Common myeloid progenitor, CD34-positive (primary cell): ENCODE measurements around the gene NXF1. TPM values are rescaled to one million over a fixed set of nuclear protein-coding genes. Genes with fewer than 3 reads are reported as not detected.

Source experiments
- CTCF ChIA-PET: fragments of 350-600 bp; sonication (Branson Sonifier 250); formaldehyde crosslinking; loops from one replicate; lab custom pipeline; 2021; ENCODE audit warnings: antibody characterized with exemption; lab: Charles Lee
- POLR2A ChIA-PET: fragments of 350-600 bp; sonication (Branson Sonifier 250); formaldehyde crosslinking; loops from one replicate; lab custom pipeline; 2021; ENCODE audit warnings: antibody characterized with exemption; lab: Charles Lee
- DNase-seq, 3 donors: peaks; one replicate each; pipeline versions ENCODE4 v3.0.0 to v3.0.0-alpha.2; 2013
- H3K27ac ChIP-seq, 2 experiments: 1 replicate in 1 of 2; 2 replicates in 1 of 2; pipeline ENCODE4 v1.7.0; 2013; ENCODE audit warnings: inconsistent platforms in 2 of 2, low read length in 2 of 2, mild to moderate bottlenecking in 2 of 2, low read depth in 1 of 2, moderate library complexity in 1 of 2; ENCODE audit not compliant: severe bottlenecking in 2 of 2, insufficient read depth in 1 of 2, poor library complexity in 1 of 2
- H3K27me3 ChIP-seq, 5 experiments: replicated peaks in 2 of 5; 1 replicate in 3 of 5; 2 replicates in 2 of 5; pipeline versions ENCODE4 v1.6.1 to v1.7.0; 2013; ENCODE audit warnings: low read length in 4 of 5, mild to moderate bottlenecking in 2 of 5, moderate library complexity in 2 of 5, inconsistent platforms in 1 of 5; ENCODE audit not compliant: insufficient read depth in 5 of 5, control insufficient read depth in 4 of 5
- H3K36me3 ChIP-seq, 4 experiments: 1 replicate in 2 of 4; 2 replicates in 2 of 4; pipeline versions ENCODE4 v1.6.1 to v1.7.0; 2013; ENCODE audit warnings: low read length in 3 of 4, control low read depth in 1 of 4, mild to moderate bottlenecking in 1 of 4; ENCODE audit not compliant: control insufficient read depth in 4 of 4, insufficient read depth in 4 of 4
- H3K4me1 ChIP-seq, 4 experiments: 1 replicate in 3 of 4; 2 replicates in 1 of 4; pipeline versions ENCODE4 v1.6.1 to v1.7.1; 2013; ENCODE audit warnings: low read length in 3 of 4, mild to moderate bottlenecking in 3 of 4, control low read depth in 1 of 4, inconsistent platforms in 1 of 4, moderate library complexity in 1 of 4; ENCODE audit not compliant: control insufficient read depth in 4 of 4, insufficient read depth in 4 of 4; ENCODE audit errors: control extremely low read depth in 1 of 4
- H3K4me3 ChIP-seq, 7 experiments: 1 replicate in 4 of 7; 2 replicates in 3 of 7; pipeline versions ENCODE4 v1.5.1 to v1.7.0; 2013; ENCODE audit warnings: mild to moderate bottlenecking in 7 of 7, low read length in 6 of 7, moderate library complexity in 6 of 7, inconsistent platforms in 2 of 7, low read depth in 2 of 7, control low read depth in 1 of 7; ENCODE audit not compliant: insufficient read depth in 4 of 7, control insufficient read depth in 1 of 7; ENCODE audit errors: extremely low read depth in 1 of 7
- H3K9me3 ChIP-seq, 5 experiments: 1 replicate in 4 of 5; 2 replicates in 1 of 5; pipeline versions ENCODE4 v1.6.1 to v1.7.1; 2013; ENCODE audit warnings: low read length in 4 of 5, mild to moderate bottlenecking in 2 of 5, inconsistent platforms in 1 of 5, low read depth in 1 of 5, moderate library complexity in 1 of 5; ENCODE audit not compliant: control insufficient read depth in 4 of 5, insufficient read depth in 2 of 5; ENCODE audit errors: control extremely low read depth in 1 of 5
- WGBS: methylation state at CpG from one replicate; pipeline ENCODE4 v1.1.5; 2013; ENCODE audit not compliant: insufficient coverage; 5-methylcytosine and 5-hydroxymethylcytosine counted together
- polyA plus RNA-seq: library from polyadenylated mRNA; unstranded; fragments of 120-200 nt; gene quantifications from one replicate; pipeline ENCODE4 v1.2.1, GENCODE V29; 2013

The NXF1 gene
- 121 TPM for polyA plus RNA-seq

GRCh38 chr11:62805076-62805892, at the start of gene NXF1:
Gene NXF1 (minus strand): TSS chr11:62805440. CDS start chr11:62805356, 84 bp downstream.
- peak; percentile 93 to 97 (median 96) for DNase-seq
- Histone ChIP-seq H3K4me1 (peaks cover 11 to 45% (median 24%) of the 10 kb centered on the region in 4 experiments), H3K27ac (peak within 1 kb of the TSS; percentile 79 to 91), H3K9me3 (no peaks in the 10 kb centered on the region), H3K27me3 (no peaks in the 10 kb centered on the region), H3K36me3 (peaks cover 15 to 35% (median 27%) of the 10 kb centered on the region in 4 experiments), H3K4me3 (peak within 1 kb of the TSS; percentile 82 to 99 (median 93))
- ChIA-PET CTCF (interaction anchor here (0.7 to 2.6 kb wide), 7 partner anchors 9 to 56 kb away, joined by 3 to 15 read pairs (median 6); partner anchors contain the start of gene TMEM223), POLR2A (interaction anchor here (0.6 to 3.5 kb wide), 16 partner anchors 8 to 133 kb away, joined by 3 to 18 read pairs (median 7); partner anchors contain the start of genes HNRNPUL2, LBHD1, STX5 and TMEM179B)
- 0% methylated on average over 75 of the region's 77 CpGs for WGBS

- POLR2A ChIA-PET, result interaction anchor here (0.5 to 9.1 kb wide), 8 partner anchors 8 to 109 kb away, joined by 3 to 121 read pairs (median 3); partner anchors contain the start of genes POLR2G, SLC3A2, STX5 and WDR74
These were observed 49.0 kb upstream of the NXF1 start for GRCh38 chr11:62854013-62854824.

GRCh38 chr11:62853279-62853965, 48.2 kb upstream of the NXF1 start:
- ChIA-PET POLR2A (interaction anchor here (1.0 to 9.1 kb wide), 3 partner anchors 12 to 46 kb away, joined by 3 to 121 read pairs (median 5); partner anchors contain the start of genes SLC3A2 and WDR74), CTCF (interaction anchor here (0.9 to 2.2 kb wide), 6 partner anchors 9 to 31 kb away, joined by 3 to 7 read pairs (median 4); partner anchors contain the start of gene SLC3A2)
- Histone ChIP-seq H3K9me3 (no peaks in the 10 kb centered on the region), H3K27me3 (no peaks in the 10 kb centered on the region), H3K36me3 (peaks cover 12 to 37% (median 23%) of the 10 kb centered on the region in 4 experiments), H3K4me1 (peaks cover 25 to 50% (median 36%) of the 10 kb centered on the region in 4 experiments), H3K4me3 (peak overlapping the region in 4 of 7 experiments; percentile 89 to 100 (median 98)), H3K27ac (peak overlapping the region in 1 of 2 experiments; percentile 91)
- no peak for DNase-seq
- 100% methylated on average over 4 of the region's 7 CpGs for WGBS

More at GRCh38 chr11:62854013-62854824, 49.0 kb upstream of the NXF1 start:
- H3K9me3 ChIP-seq, result no peaks in the 10 kb centered on the region
- H3K36me3 ChIP-seq, result peaks cover 12 to 37% (median 23%) of the 10 kb centered on the region in 4 experiments
- no peaks in the 10 kb centered on the region for H3K27me3 ChIP-seq
- peak overlapping the region in 6 of 7 experiments; percentile 89 to 100 (median 98) for H3K4me3 ChIP-seq
- peaks cover 25 to 50% (median 36%) of the 10 kb centered on the region in 4 experiments for H3K4me1 ChIP-seq
- 40% methylated on average over 3 of the region's 8 CpGs for WGBS
- DNase-seq, result no peak
- CTCF ChIA-PET, result interaction anchor here (0.9 to 2.3 kb wide), 9 partner anchors 9 to 983 kb away, joined by 3 to 10 read pairs (median 5); partner anchors contain the start of genes SLC3A2 and TMEM179B
- H3K27ac ChIP-seq, result peak overlapping the region in 1 of 2 experiments; percentile 91

- peak overlapping the region in 1 of 2 experiments; percentile 91 for H3K27ac ChIP-seq
- no peaks in the 10 kb centered on the region for H3K27me3 ChIP-seq
- no peaks in the 10 kb centered on the region for H3K9me3 ChIP-seq
- H3K4me1 ChIP-seq, result peaks cover 25 to 44% (median 32%) of the 10 kb centered on the region in 4 experiments
- ChIA-PET POLR2A (interaction anchor here (9.1 kb wide), 1 partner anchor 12 kb away, joined by 121 read pairs; the partner anchor contains the start of gene WDR74), CTCF (interaction anchor here (1.0 to 2.2 kb wide), 4 partner anchors 9 to 67 kb away, joined by 3 to 9 read pairs (median 4); no protein-coding TSS in a partner anchor)
- no peak for DNase-seq
- peaks cover 12 to 37% (median 23%) of the 10 kb centered on the region in 4 experiments for H3K36me3 ChIP-seq
- peak overlapping the region in 2 of 7 experiments; percentile 89 to 100 for H3K4me3 ChIP-seq
These were observed 47.4 kb upstream of the NXF1 start for GRCh38 chr11:62852523-62853188.

- H3K27me3 ChIP-seq, result no peaks in the 10 kb centered on the region
- H3K27ac ChIP-seq, result no peak overlapping the region
- peaks cover 12 to 37% (median 23%) of the 10 kb centered on the region in 4 experiments for H3K36me3 ChIP-seq
- H3K4me3 ChIP-seq, result peak overlapping the region in 1 of 7 experiments; percentile 89
- CTCF ChIA-PET, result interaction anchor here (1.0 to 2.2 kb wide), 4 partner anchors 10 to 66 kb away, joined by 3 to 9 read pairs (median 4); no protein-coding TSS in a partner anchor
- no peak for DNase-seq
- WGBS, result 60% methylated on average over 3 of the region's 3 CpGs
- peaks cover 22 to 40% (median 29%) of the 10 kb centered on the region in 4 experiments for H3K4me1 ChIP-seq
- POLR2A ChIA-PET, result interaction anchor here (9.1 kb wide), 1 partner anchor 11 kb away, joined by 121 read pairs; the partner anchor contains the start of gene WDR74
- H3K9me3 ChIP-seq, result no peaks in the 10 kb centered on the region
These were observed 46.7 kb upstream of the NXF1 start for GRCh38 chr11:62851807-62852522.
